Inflammatory macrophage treated with lipopolysaccharide for 4 hours (primary cell): ENCODE measurements around the gene ZNF362.
"Not testable (repeated sequence)": the region's sequence is repeated elsewhere in the genome, so short reads cannot be mapped to it uniquely, and the experiment has no call there.

Experiments
- DNase-seq: peaks from one replicate; pipeline ENCODE4 v3.0.0-alpha.2; 2020

The ZNF362 gene

GRCh38 chr1:33309351-33309750 is 53.1 kb downstream of the ZNF362 start:
- not testable (repeated sequence) for DNase-seq

GRCh38 chr1:33310702-33311101 is 54.4 kb downstream of the ZNF362 start:
- no peak for DNase-seq

- DNase-seq = no peak
Measured at GRCh38 chr1:33311706-33312412, 55.6 kb downstream of the ZNF362 start.

GRCh38 chr1:33312413-33312749 is 56.1 kb downstream of the ZNF362 start:
- no peak for DNase-seq

GRCh38 chr1:33314416-33314815 is 58.1 kb downstream of the ZNF362 start:
- DNase-seq = no peak

- no peak for DNase-seq
Measured at GRCh38 chr1:33316601-33317000, 60.3 kb downstream of the ZNF362 start.

GRCh38 chr1:33317354-33317753 is 61.1 kb downstream of the ZNF362 start:
- DNase-seq = no peak

GRCh38 chr1:33317946-33318345 is 61.7 kb downstream of the ZNF362 start:
- no peak for DNase-seq

GRCh38 chr1:33319186-33319948 is 63.1 kb downstream of the ZNF362 start:
- DNase-seq = no peak

- no peak for DNase-seq
Measured at GRCh38 chr1:33319949-33320618, 63.8 kb downstream of the ZNF362 start.

- no peak for DNase-seq
Measured at GRCh38 chr1:33320619-33321165, 64.4 kb downstream of the ZNF362 start, which contains the start of gene A3GALT2. TSS of gene A3GALT2 (minus strand) at chr1:33321098. CDS start at chr1:33321098, 0 bp downstream.

- no peak for DNase-seq
Measured at GRCh38 chr1:33321178-33321577, 64.9 kb downstream of the ZNF362 start.

- no peak for DNase-seq
Measured at GRCh38 chr1:33322109-33322508, 65.8 kb downstream of the ZNF362 start.

- no peak for DNase-seq
Measured at GRCh38 chr1:33322870-33323585, 66.7 kb downstream of the ZNF362 start.

GRCh38 chr1:33323663-33324477 is 67.6 kb downstream of the ZNF362 start:
- DNase-seq = no peak

- no peak for DNase-seq
Measured at GRCh38 chr1:33324677-33325575, 68.6 kb downstream of the ZNF362 start.

- DNase-seq = peak; percentile 67
Measured at GRCh38 chr1:33326785-33327184, 70.5 kb downstream of the ZNF362 start.

GRCh38 chr1:33327587-33328325 is 71.5 kb downstream of the ZNF362 start:
- peak; percentile 32 for DNase-seq

- DNase-seq = no peak
Measured at GRCh38 chr1:33328817-33329216, 72.5 kb downstream of the ZNF362 start.
